NT2/D1 (cell line): ENCODE data around the gene ELF1.

Experiments
- YY1 ChIP-seq: IDR thresholded peaks from 2 replicates; pipeline ENCODE4 v1.6.1; 2011; ENCODE audit not compliant: insufficient read length, insufficient read depth
- ZNF274 ChIP-seq: IDR thresholded peaks from 2 replicates; pipeline ENCODE4 v1.6.1; 2011; ENCODE audit warnings: mild to moderate bottlenecking, low read depth, low read length

- TF ChIP-seq YY1: no peak
- no peak for TF ChIP-seq ZNF274
Observed at GRCh38 chr13:41012536-41012935, 6.6 kb downstream of the ELF1 start.
